ENCODE data around the gene CXorf66. TPM values are rescaled to one million over a fixed set of nuclear protein-coding genes. Genes with fewer than 3 reads are reported as not detected.

The CXorf66 gene
- total and polyA plus RNA-seq, 2 of the 8 experiments (the other 6 are each of a cell fraction or from before 2014, with no cell fraction given): not detected

- TF ChIP-seq, protein P1, sequence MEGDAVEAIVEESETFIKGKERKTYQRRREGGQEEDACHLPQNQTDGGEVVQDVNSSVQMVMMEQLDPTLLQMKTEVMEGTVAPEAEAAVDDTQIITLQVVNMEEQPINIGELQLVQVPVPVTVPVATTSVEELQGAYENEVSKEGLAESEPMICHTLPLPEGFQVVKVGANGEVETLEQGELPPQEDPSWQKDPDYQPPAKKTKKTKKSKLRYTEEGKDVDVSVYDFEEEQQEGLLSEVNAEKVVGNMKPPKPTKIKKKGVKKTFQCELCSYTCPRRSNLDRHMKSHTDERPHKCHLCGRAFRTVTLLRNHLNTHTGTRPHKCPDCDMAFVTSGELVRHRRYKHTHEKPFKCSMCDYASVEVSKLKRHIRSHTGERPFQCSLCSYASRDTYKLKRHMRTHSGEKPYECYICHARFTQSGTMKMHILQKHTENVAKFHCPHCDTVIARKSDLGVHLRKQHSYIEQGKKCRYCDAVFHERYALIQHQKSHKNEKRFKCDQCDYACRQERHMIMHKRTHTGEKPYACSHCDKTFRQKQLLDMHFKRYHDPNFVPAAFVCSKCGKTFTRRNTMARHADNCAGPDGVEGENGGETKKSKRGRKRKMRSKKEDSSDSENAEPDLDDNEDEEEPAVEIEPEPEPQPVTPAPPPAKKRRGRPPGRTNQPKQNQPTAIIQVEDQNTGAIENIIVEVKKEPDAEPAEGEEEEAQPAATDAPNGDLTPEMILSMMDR (IDR thresholded peaks at IDR 0.05; ENCODE audit: control extremely low read depth in 1 of 3, insufficient read depth in 1 of 3, low read depth in 1 of 3, low read length in 3 of 3): no peak
- TF ChIP-seq POLR2AphosphoS5 (IDR thresholded peaks at IDR 0.05; ENCODE audit: low read depth, low read length) (no peak), JUN (IDR thresholded peaks at IDR 0.05; ENCODE audit: low read depth, low read length) (no peak), CBX8 (IDR thresholded peaks at IDR 0.05; ENCODE audit: borderline replicate concordance, low read depth, low read length) (no peak)
Observed at GRCh38 chrX:139945075-139945474, 20.2 kb downstream of the CXorf66 start (continued).

Data from H1 (cell line).